HL-60 (cell line): ENCODE data around the gene LFNG.

Experiments
- DNase-seq, 2 experiments: peaks; one replicate each; pipeline ENCODE4 v3.0.0-alpha.2; 2010 to 2020; ENCODE audit warnings: low read depth in 1 of 2, low spot score in 1 of 2
- H3K27ac ChIP-seq: fragments of 250-450 bp; sonication (Bioruptor Pico); replicated peaks from 2 replicates; pipeline ENCODE4 v1.5.1; 2020; ENCODE audit warnings: mild to moderate bottlenecking, moderate library complexity
- H3K27me3 ChIP-seq: fragments of 250-450 bp; sonication (Bioruptor Pico); 2 replicates; pipeline ENCODE4 v1.5.1; 2021; ENCODE audit warnings: mild to moderate bottlenecking, moderate library complexity; ENCODE audit not compliant: insufficient read depth, poor library complexity, severe bottlenecking
- H3K4me3 ChIP-seq: replicated peaks from 2 replicates; pipeline ENCODE4 v1.5.1; 2011; ENCODE audit warnings: mild to moderate bottlenecking, control low read depth, low read length; ENCODE audit not compliant: insufficient read depth
- CTCF ChIP-seq: IDR thresholded peaks from one replicate; pipeline ENCODE4 v1.5.1; 2011; ENCODE audit warnings: low read length, control low read depth, inconsistent platforms; ENCODE audit not compliant: insufficient read depth
- GABPA ChIP-seq: IDR thresholded peaks from 2 replicates; pipeline ENCODE4 v1.6.1; 2012; ENCODE audit warnings: low read depth
- POLR2AphosphoS5 ChIP-seq: IDR thresholded peaks from 2 replicates; pipeline ENCODE4 v1.6.1; 2012; ENCODE audit warnings: low read depth
- REST ChIP-seq: IDR thresholded peaks from 2 replicates; pipeline ENCODE4 v1.6.1; 2012; ENCODE audit warnings: low read depth; ENCODE audit not compliant: insufficient replicate concordance
- SPI1 ChIP-seq: IDR thresholded peaks from 2 replicates; pipeline ENCODE4 v1.6.1; 2012; ENCODE audit warnings: low read depth, mild to moderate bottlenecking, borderline replicate concordance

The LFNG gene

GRCh38 chr7:2516194-2516555 is 3.4 kb upstream of the LFNG start:
- H3K27me3 ChIP-seq, result no peaks in the 10 kb centered on the region
- no peak overlapping the region for H3K4me3 ChIP-seq
- no peak overlapping the region for H3K27ac ChIP-seq
- TF ChIP-seq GABPA, result no peak
- TF ChIP-seq POLR2AphosphoS5, result no peak
- no peak for TF ChIP-seq CTCF
- TF ChIP-seq REST, result no peak
- TF ChIP-seq SPI1, result no peak
- no peak for DNase-seq

GRCh38 chr7:2517026-2517425 is 2.5 kb upstream of the LFNG start:
- H3K27ac ChIP-seq, result no peak overlapping the region
- no peak for TF ChIP-seq GABPA
- no peak for TF ChIP-seq CTCF
- TF ChIP-seq POLR2AphosphoS5, result no peak
- no peak for TF ChIP-seq SPI1
- TF ChIP-seq REST, result no peak
- H3K4me3 ChIP-seq, result no peak overlapping the region
- no peak for DNase-seq
- H3K27me3 ChIP-seq, result no peaks in the 10 kb centered on the region

- TF ChIP-seq SPI1, result no peak
- TF ChIP-seq CTCF, result no peak
- TF ChIP-seq GABPA, result no peak
- no peak for TF ChIP-seq POLR2AphosphoS5
- TF ChIP-seq REST, result no peak
- Histone ChIP-seq H3K27me3 (no peaks in the 10 kb centered on the region), H3K4me3 (no peak overlapping the region), H3K27ac (no peak overlapping the region)
- DNase-seq, result no peak
These were observed 1.7 kb upstream of the LFNG start for GRCh38 chr7:2517678-2518507.
